WTC11 (cell line): ENCODE results near the gene ATP8B4. TPM values are rescaled to one million over a fixed set of nuclear protein-coding genes. Genes with fewer than 3 reads are reported as not detected.

Experiments used
- ATAC-seq: fragments of 200-7000 bp; cut with Tn5 transposase; 2 replicates; pipeline ENCODE4 v1.10.0; 2021; ENCODE audit warnings: mild to moderate bottlenecking, moderate library complexity
- CTCF ChIA-PET: fragments of 300-600 bp; sonication (Branson Sonifier 250); formaldehyde crosslinking; loops from one replicate; lab custom pipeline; 2021; ENCODE audit warnings: antibody characterized with exemption; lab: Charles Lee
- POLR2A ChIA-PET: fragments of 350-600 bp; sonication (Branson Sonifier 250); formaldehyde crosslinking; loops from one replicate; lab custom pipeline; 2021; ENCODE audit warnings: antibody characterized with exemption; lab: Charles Lee
- DNase-seq: peaks from one replicate; pipeline ENCODE4 v3.0.0; 2021; ENCODE audit warnings: low spot score
- H3K27ac Mint-ChIP-seq: 2 replicates; pipeline ENCODE4 v1.8.0; 2021; ENCODE audit warnings: mixed read lengths
- H3K27me3 Mint-ChIP-seq: 2 replicates; pipeline ENCODE4 v1.8.0; 2021; ENCODE audit warnings: low read depth, mild to moderate bottlenecking, moderate library complexity, mixed read lengths
- H3K36me3 Mint-ChIP-seq: 2 replicates; pipeline ENCODE4 v1.8.0; 2021; ENCODE audit warnings: mixed read lengths
- H3K4me1 Mint-ChIP-seq: 2 replicates; pipeline ENCODE4 v1.8.0; 2022; ENCODE audit warnings: mixed read lengths
- H3K4me3 Mint-ChIP-seq: 2 replicates; pipeline ENCODE4 v1.8.0; 2021; ENCODE audit warnings: mild to moderate bottlenecking, moderate library complexity, mixed read lengths
- H3K9me3 Mint-ChIP-seq: 2 replicates; pipeline ENCODE4 v1.8.0; 2021; ENCODE audit warnings: mixed read lengths
- ATF1 ChIP-seq: sonication (generic); formaldehyde crosslinking; IDR thresholded peaks from 2 replicates; pipeline ENCODE4 v1.8.1; 2023; ENCODE audit warnings: mild to moderate bottlenecking, moderate library complexity, missing genetic modification reagents
- FOXP1 ChIP-seq: sonication (generic); formaldehyde crosslinking; IDR thresholded peaks from 2 replicates; pipeline ENCODE4 v1.8.0; 2022; ENCODE audit warnings: missing genetic modification reagents, mild to moderate bottlenecking, moderate library complexity, borderline replicate concordance
- GABPB1 ChIP-seq: sonication (generic); formaldehyde crosslinking; IDR thresholded peaks from 2 replicates; pipeline ENCODE4 v1.8.1; 2023; ENCODE audit warnings: mild to moderate bottlenecking, missing genetic modification reagents
- GRHL2 ChIP-seq: fragments of 250-450 bp; sonication (Bioruptor Pico); IDR thresholded peaks from 2 replicates; pipeline ENCODE4 v1.8.0; 2022; ENCODE audit warnings: mild to moderate bottlenecking, moderate library complexity; ENCODE audit not compliant: insufficient replicate concordance, severe bottlenecking
- MYBL2 ChIP-seq: sonication (generic); formaldehyde crosslinking; IDR thresholded peaks from 2 replicates; pipeline ENCODE4 v1.8.1; 2023; ENCODE audit warnings: mild to moderate bottlenecking, moderate library complexity, missing genetic modification reagents
- NR3C1 ChIP-seq: sonication (generic); formaldehyde crosslinking; conservative IDR thresholded peaks from 2 replicates; pipeline ENCODE4 v1.8.1; 2023; ENCODE audit warnings: low read depth, mild to moderate bottlenecking, missing genetic modification reagents
- ZNF423 ChIP-seq: fragments of 250-450 bp; sonication (Bioruptor Pico); IDR thresholded peaks from 2 replicates; pipeline ENCODE4 v2.1.2; 2022; ENCODE audit warnings: mild to moderate bottlenecking, moderate library complexity
- total RNA-seq: library from RNA; stranded (reverse); gene quantifications from 3 replicates; pipeline ENCODE4 v1.2.3, GENCODE V29; 2021
- TF ChIP-seq, protein P1 (sequence below): sonication (generic); formaldehyde crosslinking; IDR thresholded peaks from 2 replicates; pipeline ENCODE4 v1.8.0; 2023; ENCODE audit warnings: missing genetic modification reagents
- TF ChIP-seq, protein P2 (sequence below): sonication (generic); formaldehyde crosslinking; IDR thresholded peaks from 2 replicates; pipeline ENCODE4 v1.8.1; 2022; ENCODE audit warnings: low read depth, missing genetic modification reagents, borderline replicate concordance
- TF ChIP-seq, protein P3 (sequence below): sonication (generic); formaldehyde crosslinking; IDR thresholded peaks from 2 replicates; pipeline ENCODE4 v1.8.1; 2022; ENCODE audit warnings: low read depth, mild to moderate bottlenecking, moderate library complexity, missing genetic modification reagents, borderline replicate concordance
- TF ChIP-seq, protein P4 (sequence below): fragments of 250-450 bp; sonication (Bioruptor Pico); IDR thresholded peaks from 2 replicates; pipeline ENCODE4 v1.9.0; 2021; ENCODE audit warnings: moderate library complexity, mild to moderate bottlenecking, inconsistent platforms, borderline replicate concordance
- TF ChIP-seq, protein P5 (sequence below): sonication (generic); formaldehyde crosslinking; IDR thresholded peaks from 2 replicates; pipeline ENCODE4 v1.8.1; 2023; ENCODE audit warnings: mild to moderate bottlenecking, missing genetic modification reagents
- TF ChIP-seq, protein P6 (sequence below): sonication (generic); formaldehyde crosslinking; IDR thresholded peaks from 2 replicates; pipeline ENCODE4 v1.8.1; 2022; ENCODE audit warnings: missing genetic modification reagents, borderline replicate concordance
- TF ChIP-seq, protein P7 (sequence below): fragments of 200-600 bp; IDR thresholded peaks from 2 replicates; pipeline ENCODE4 v1.8.0; 2022; ENCODE audit warnings: antibody characterized with exemption
- TF ChIP-seq, protein P8 (sequence below): sonication (generic); formaldehyde crosslinking; IDR thresholded peaks from 2 replicates; pipeline ENCODE4 v1.8.0; 2022; ENCODE audit warnings: mild to moderate bottlenecking, missing genetic modification reagents
- TF ChIP-seq, protein P9 (sequence below): sonication (generic); formaldehyde crosslinking; conservative IDR thresholded peaks from 2 replicates; pipeline ENCODE4 v1.8.1; 2023; ENCODE audit warnings: mild to moderate bottlenecking, low read depth, missing genetic modification reagents, moderate library complexity

Gene ATP8B4
- total RNA-seq, 1 experiment from 2014 or later: 0.37 TPM

DNA sequence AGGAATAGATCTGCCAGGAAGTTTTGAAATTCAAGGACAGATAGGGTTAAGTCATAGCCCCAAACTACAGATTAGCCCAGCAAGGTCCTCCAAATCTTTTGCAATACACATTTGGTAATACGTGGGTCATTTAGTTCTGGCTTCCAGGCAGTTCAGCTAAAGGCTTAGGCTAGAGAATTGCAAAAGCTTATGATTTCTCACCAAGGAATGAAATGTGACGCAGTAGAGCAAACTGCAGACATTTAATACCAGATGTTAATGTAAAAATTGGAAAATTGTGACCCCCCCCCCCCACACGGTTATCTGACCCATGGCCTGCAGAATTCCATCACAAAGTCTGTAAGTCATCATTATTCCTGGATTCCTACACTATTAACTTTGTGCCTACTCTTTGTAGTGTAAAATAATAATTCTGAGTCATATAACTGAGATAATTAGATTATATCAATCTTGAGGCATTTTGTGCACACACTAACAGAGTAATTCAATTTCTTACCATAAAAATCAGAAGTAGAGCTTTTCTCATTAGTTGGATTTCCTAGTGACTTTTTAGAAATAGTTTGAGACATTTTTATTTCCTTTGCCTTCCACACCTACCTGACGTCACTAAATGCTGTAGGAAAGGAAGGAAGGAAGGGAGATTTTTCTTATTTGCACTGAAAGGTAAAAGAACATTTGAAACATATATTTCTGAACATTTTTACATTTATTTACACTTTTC, 263.0 kb downstream of the ATP8B4 start (continued):
- TF ChIP-seq, protein P1, sequence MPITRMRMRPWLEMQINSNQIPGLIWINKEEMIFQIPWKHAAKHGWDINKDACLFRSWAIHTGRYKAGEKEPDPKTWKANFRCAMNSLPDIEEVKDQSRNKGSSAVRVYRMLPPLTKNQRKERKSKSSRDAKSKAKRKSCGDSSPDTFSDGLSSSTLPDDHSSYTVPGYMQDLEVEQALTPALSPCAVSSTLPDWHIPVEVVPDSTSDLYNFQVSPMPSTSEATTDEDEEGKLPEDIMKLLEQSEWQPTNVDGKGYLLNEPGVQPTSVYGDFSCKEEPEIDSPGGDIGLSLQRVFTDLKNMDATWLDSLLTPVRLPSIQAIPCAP (CRISPR knock-in tag): no peak
- no peak for TF ChIP-seq ZNF423 (CRISPR knock-in tag)
- no peak for TF ChIP-seq GRHL2 (CRISPR knock-in tag)
- TF ChIP-seq, protein P2, sequence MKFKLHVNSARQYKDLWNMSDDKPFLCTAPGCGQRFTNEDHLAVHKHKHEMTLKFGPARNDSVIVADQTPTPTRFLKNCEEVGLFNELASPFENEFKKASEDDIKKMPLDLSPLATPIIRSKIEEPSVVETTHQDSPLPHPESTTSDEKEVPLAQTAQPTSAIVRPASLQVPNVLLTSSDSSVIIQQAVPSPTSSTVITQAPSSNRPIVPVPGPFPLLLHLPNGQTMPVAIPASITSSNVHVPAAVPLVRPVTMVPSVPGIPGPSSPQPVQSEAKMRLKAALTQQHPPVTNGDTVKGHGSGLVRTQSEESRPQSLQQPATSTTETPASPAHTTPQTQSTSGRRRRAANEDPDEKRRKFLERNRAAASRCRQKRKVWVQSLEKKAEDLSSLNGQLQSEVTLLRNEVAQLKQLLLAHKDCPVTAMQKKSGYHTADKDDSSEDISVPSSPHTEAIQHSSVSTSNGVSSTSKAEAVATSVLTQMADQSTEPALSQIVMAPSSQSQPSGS (CRISPR knock-in tag): no peak
- TF ChIP-seq ATF1 (CRISPR knock-in tag): no peak

DNA sequence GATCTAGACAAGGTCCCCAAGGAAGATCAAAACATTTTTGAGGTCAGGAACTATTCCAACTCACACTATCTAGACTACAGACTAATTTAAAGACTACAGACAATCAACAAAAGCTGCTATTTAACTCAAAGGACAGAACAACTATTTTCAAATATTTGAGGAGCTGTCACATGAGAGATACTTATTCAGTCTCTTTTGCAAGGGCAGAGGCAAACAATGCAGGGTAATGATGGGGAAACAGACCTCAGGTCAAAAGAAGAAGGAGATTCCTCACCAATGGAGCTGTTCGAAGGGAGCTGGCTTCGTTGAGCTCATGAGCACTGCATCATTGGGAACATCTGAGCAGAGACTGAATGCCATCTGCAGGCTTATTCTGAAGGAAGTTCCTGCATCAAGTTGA, 266.3 kb downstream of the ATP8B4 start:
- Mint-ChIP-seq H3K27me3 (no peaks in the 10 kb centered on the region), H3K27ac (no peak overlapping the region)
- CTCF ChIA-PET: no interaction called here
- TF ChIP-seq, protein P3, sequence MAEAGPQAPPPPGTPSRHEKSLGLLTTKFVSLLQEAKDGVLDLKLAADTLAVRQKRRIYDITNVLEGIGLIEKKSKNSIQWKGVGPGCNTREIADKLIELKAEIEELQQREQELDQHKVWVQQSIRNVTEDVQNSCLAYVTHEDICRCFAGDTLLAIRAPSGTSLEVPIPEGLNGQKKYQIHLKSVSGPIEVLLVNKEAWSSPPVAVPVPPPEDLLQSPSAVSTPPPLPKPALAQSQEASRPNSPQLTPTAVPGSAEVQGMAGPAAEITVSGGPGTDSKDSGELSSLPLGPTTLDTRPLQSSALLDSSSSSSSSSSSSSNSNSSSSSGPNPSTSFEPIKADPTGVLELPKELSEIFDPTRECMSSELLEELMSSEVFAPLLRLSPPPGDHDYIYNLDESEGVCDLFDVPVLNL (CRISPR knock-in tag): no peak
- TF ChIP-seq, protein P4, sequence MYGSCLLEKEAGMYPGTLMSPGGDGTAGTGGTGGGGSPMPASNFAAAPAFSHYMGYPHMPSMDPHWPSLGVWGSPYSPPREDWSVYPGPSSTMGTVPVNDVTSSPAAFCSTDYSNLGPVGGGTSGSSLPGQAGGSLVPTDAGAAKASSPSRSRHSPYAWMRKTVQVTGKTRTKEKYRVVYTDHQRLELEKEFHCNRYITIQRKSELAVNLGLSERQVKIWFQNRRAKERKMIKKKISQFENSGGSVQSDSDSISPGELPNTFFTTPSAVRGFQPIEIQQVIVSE (CRISPR knock-in tag): no peak
- TF ChIP-seq, protein P5, sequence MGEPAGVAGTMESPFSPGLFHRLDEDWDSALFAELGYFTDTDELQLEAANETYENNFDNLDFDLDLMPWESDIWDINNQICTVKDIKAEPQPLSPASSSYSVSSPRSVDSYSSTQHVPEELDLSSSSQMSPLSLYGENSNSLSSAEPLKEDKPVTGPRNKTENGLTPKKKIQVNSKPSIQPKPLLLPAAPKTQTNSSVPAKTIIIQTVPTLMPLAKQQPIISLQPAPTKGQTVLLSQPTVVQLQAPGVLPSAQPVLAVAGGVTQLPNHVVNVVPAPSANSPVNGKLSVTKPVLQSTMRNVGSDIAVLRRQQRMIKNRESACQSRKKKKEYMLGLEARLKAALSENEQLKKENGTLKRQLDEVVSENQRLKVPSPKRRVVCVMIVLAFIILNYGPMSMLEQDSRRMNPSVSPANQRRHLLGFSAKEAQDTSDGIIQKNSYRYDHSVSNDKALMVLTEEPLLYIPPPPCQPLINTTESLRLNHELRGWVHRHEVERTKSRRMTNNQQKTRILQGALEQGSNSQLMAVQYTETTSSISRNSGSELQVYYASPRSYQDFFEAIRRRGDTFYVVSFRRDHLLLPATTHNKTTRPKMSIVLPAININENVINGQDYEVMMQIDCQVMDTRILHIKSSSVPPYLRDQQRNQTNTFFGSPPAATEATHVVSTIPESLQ (CRISPR knock-in tag): no peak
- TF ChIP-seq MYBL2 (CRISPR knock-in tag) (no peak), ATF1 (CRISPR knock-in tag) (no peak), FOXP1 (CRISPR knock-in tag) (no peak), GABPB1 (no peak), NR3C1 (CRISPR knock-in tag) (no peak)
- TF ChIP-seq, protein P6, sequence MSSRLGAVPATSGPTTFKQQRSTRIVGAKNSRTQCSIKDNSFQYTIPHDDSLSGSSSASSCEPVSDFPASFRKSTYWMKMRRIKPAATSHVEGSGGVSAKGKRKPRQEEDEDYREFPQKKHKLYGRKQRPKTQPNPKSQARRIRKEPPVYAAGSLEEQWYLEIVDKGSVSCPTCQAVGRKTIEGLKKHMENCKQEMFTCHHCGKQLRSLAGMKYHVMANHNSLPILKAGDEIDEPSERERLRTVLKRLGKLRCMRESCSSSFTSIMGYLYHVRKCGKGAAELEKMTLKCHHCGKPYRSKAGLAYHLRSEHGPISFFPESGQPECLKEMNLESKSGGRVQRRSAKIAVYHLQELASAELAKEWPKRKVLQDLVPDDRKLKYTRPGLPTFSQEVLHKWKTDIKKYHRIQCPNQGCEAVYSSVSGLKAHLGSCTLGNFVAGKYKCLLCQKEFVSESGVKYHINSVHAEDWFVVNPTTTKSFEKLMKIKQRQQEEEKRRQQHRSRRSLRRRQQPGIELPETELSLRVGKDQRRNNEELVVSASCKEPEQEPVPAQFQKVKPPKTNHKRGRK (CRISPR knock-in tag): no peak
- TF ChIP-seq, protein P7, sequence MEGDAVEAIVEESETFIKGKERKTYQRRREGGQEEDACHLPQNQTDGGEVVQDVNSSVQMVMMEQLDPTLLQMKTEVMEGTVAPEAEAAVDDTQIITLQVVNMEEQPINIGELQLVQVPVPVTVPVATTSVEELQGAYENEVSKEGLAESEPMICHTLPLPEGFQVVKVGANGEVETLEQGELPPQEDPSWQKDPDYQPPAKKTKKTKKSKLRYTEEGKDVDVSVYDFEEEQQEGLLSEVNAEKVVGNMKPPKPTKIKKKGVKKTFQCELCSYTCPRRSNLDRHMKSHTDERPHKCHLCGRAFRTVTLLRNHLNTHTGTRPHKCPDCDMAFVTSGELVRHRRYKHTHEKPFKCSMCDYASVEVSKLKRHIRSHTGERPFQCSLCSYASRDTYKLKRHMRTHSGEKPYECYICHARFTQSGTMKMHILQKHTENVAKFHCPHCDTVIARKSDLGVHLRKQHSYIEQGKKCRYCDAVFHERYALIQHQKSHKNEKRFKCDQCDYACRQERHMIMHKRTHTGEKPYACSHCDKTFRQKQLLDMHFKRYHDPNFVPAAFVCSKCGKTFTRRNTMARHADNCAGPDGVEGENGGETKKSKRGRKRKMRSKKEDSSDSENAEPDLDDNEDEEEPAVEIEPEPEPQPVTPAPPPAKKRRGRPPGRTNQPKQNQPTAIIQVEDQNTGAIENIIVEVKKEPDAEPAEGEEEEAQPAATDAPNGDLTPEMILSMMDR: no peak
- TF ChIP-seq, protein P8, sequence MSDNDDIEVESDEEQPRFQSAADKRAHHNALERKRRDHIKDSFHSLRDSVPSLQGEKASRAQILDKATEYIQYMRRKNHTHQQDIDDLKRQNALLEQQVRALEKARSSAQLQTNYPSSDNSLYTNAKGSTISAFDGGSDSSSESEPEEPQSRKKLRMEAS (CRISPR knock-in tag): no peak
- TF ChIP-seq, protein P9, sequence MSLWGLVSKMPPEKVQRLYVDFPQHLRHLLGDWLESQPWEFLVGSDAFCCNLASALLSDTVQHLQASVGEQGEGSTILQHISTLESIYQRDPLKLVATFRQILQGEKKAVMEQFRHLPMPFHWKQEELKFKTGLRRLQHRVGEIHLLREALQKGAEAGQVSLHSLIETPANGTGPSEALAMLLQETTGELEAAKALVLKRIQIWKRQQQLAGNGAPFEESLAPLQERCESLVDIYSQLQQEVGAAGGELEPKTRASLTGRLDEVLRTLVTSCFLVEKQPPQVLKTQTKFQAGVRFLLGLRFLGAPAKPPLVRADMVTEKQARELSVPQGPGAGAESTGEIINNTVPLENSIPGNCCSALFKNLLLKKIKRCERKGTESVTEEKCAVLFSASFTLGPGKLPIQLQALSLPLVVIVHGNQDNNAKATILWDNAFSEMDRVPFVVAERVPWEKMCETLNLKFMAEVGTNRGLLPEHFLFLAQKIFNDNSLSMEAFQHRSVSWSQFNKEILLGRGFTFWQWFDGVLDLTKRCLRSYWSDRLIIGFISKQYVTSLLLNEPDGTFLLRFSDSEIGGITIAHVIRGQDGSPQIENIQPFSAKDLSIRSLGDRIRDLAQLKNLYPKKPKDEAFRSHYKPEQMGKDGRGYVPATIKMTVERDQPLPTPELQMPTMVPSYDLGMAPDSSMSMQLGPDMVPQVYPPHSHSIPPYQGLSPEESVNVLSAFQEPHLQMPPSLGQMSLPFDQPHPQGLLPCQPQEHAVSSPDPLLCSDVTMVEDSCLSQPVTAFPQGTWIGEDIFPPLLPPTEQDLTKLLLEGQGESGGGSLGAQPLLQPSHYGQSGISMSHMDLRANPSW (CRISPR knock-in tag): no peak
- TF ChIP-seq, all 79 proteins: peak for 0
- peaks cover 34% of the 10 kb centered on the region for H3K9me3 Mint-ChIP-seq
- ATAC-seq: no peak
- H3K4me3 Mint-ChIP-seq: no peak overlapping the region
- POLR2A ChIA-PET: no interaction called here
- no peak for DNase-seq
- no peaks in the 10 kb centered on the region for H3K36me3 Mint-ChIP-seq
- H3K4me1 Mint-ChIP-seq: no peaks in the 10 kb centered on the region
